Immature natural killer cell (primary cell): ENCODE measurements around the gene SCN1A. TPM values are rescaled to one million over a fixed set of nuclear protein-coding genes. Genes with fewer than 3 reads are reported as not detected.
"Not testable (repeated sequence)": the region's sequence is repeated elsewhere in the genome, so short reads cannot be mapped to it uniquely, and the experiment has no call there.

Experiments used
- DNase-seq, 3 donors: peaks; one replicate each; pipeline ENCODE4 v3.0.0; 2022; ENCODE audit warnings: mixed read lengths in 1 of 3
- H3K27ac Mint-ChIP-seq, 6 donors: one replicate each; pipeline ENCODE4 v1.8.0; 2020; ENCODE audit warnings: mixed read lengths in 6 of 6, mild to moderate bottlenecking in 5 of 6, inconsistent platforms in 4 of 6, moderate library complexity in 3 of 6
- H3K27me3 Mint-ChIP-seq, 3 donors: one replicate each; pipeline ENCODE4 v1.8.0; 2020 to 2021; ENCODE audit warnings: low read depth in 3 of 3, mild to moderate bottlenecking in 3 of 3, mixed read lengths in 3 of 3, moderate library complexity in 3 of 3, inconsistent platforms in 1 of 3
- H3K36me3 Mint-ChIP-seq, 3 donors: one replicate each; pipeline ENCODE4 v1.8.0; 2020; ENCODE audit warnings: mixed read lengths in 3 of 3, inconsistent platforms in 2 of 3, mild to moderate bottlenecking in 2 of 3
- H3K4me1 Mint-ChIP-seq, 2 donors: one replicate each; pipeline ENCODE4 v1.8.0; 2020; ENCODE audit warnings: inconsistent platforms in 2 of 2, mild to moderate bottlenecking in 2 of 2, mixed read lengths in 2 of 2, moderate library complexity in 1 of 2
- H3K4me3 Mint-ChIP-seq, 5 donors: one replicate each; pipeline ENCODE4 v1.8.0; 2020; ENCODE audit warnings: mild to moderate bottlenecking in 5 of 5, mixed read lengths in 5 of 5, inconsistent platforms in 3 of 5, moderate library complexity in 3 of 5
- H3K9me3 Mint-ChIP-seq, 6 donors: one replicate each; pipeline ENCODE4 v1.8.0; 2020; ENCODE audit warnings: mild to moderate bottlenecking in 6 of 6, mixed read lengths in 6 of 6, inconsistent platforms in 4 of 6, moderate library complexity in 3 of 6
- polyA plus RNA-seq, 3 donors: library from polyadenylated mRNA; unstranded; fragments of 300-500 nt; fragmentation: Illumina TruSeq; gene quantifications; one replicate each; pipeline ENCODE4 v1.2.3, GENCODE V29; 2021

Gene SCN1A
- polyA plus RNA-seq, 3 donors from 2014 or later = not detected

DNA sequence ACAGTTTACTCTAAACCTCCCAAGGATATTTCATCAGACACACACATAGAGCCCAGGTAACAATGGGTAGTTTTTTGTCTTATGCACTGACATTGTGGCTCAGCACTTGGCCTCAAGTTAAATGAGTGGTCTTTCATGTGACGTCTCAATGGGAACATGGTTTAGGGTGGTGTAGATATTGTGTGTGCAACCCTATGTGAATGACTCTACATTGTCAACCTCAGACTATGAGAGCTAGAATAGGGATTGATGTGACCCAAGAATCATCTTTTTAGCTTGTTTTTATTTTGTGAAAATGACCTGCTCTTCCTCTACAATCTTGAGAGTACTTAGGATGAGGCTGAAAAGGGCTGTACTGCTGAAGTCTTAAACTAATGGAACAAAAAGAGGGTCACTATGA, 86.2 kb downstream of the SCN1A start:
- peaks cover 0 to 3% (median 0%) of the 10 kb centered on the region in 6 donors for H3K9me3 Mint-ChIP-seq
- peaks cover 0 to 1% (median 0%) of the 10 kb centered on the region in 3 donors for H3K27me3 Mint-ChIP-seq
- no peak for DNase-seq
- no peaks in the 10 kb centered on the region for H3K4me1 Mint-ChIP-seq
- H3K27ac Mint-ChIP-seq = no peak overlapping the region
- H3K4me3 Mint-ChIP-seq = no peak overlapping the region
- H3K36me3 Mint-ChIP-seq = no peaks in the 10 kb centered on the region

DNA sequence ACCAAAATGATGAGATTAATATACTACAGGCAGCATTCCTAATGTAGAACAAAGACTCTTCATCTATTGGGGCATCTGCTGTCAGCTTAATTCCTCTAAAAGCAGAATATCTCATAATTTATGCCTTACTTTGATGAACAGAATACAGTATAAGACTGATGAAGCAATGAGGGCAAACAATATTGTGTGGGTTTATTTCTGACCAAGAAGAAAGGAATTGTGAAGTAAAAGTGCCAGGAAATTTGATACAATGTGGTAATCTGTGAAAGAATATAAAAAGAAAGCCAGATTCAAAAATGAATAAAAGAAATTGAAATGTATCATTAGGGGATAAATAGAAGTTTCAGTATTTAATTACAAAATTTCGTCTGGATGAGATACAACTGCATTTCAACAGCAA, 95.5 kb downstream of the SCN1A start:
- Mint-ChIP-seq H3K27ac (no peak overlapping the region), H3K4me3 (no peak overlapping the region), H3K4me1 (no peaks in the 10 kb centered on the region), H3K9me3 (peaks cover 0 to 3% (median 0%) of the 10 kb centered on the region in 6 donors), H3K27me3 (peaks cover 0 to 1% (median 0%) of the 10 kb centered on the region in 3 donors), H3K36me3 (no peaks in the 10 kb centered on the region)
- DNase-seq = no peak

GRCh38 chr2:166031054-166031453, 96.8 kb downstream of the SCN1A start:
- Mint-ChIP-seq H3K4me3 (no peak overlapping the region), H3K27me3 (peaks cover 0 to 2% (median 1%) of the 10 kb centered on the region in 3 donors), H3K36me3 (no peaks in the 10 kb centered on the region), H3K27ac (no peak overlapping the region), H3K9me3 (peaks cover 0 to 3% (median 0%) of the 10 kb centered on the region in 6 donors), H3K4me1 (no peaks in the 10 kb centered on the region)
- DNase-seq = no peak

GRCh38 chr2:166025313-166025712, 102.5 kb downstream of the SCN1A start:
- Mint-ChIP-seq H3K9me3 (peaks cover 0 to 3% (median 0%) of the 10 kb centered on the region in 6 donors), H3K27ac (no peak overlapping the region), H3K36me3 (no peaks in the 10 kb centered on the region), H3K4me1 (no peaks in the 10 kb centered on the region), H3K27me3 (peaks cover 2 to 3% (median 2%) of the 10 kb centered on the region in 3 donors), H3K4me3 (no peak overlapping the region)
- no peak for DNase-seq

DNA sequence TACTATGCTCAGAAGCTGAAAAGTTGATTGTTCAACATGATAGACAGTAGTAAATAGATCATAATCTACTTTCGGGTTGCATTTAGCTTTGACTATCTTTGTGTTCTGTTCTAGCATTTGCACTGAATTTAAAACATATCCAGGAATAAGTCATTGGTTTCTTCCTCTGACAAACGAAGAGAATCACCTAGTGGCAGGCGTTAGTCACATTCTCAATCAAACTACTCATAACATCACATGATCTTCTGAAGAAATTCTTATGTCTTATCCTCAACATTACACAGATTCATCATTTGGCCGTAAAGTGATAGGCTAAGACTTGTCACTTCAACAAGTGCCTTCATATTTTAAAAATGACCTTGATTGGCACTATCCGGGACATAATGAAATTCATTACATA, 110.6 kb downstream of the SCN1A start:
- Mint-ChIP-seq H3K4me3 (no peak overlapping the region), H3K27ac (no peak overlapping the region), H3K9me3 (peaks cover 0 to 3% (median 0%) of the 10 kb centered on the region in 6 donors), H3K36me3 (no peaks in the 10 kb centered on the region), H3K4me1 (no peaks in the 10 kb centered on the region), H3K27me3 (peaks cover 0 to 1% (median under 1%) of the 10 kb centered on the region in 3 donors)
- DNase-seq = no peak

GRCh38 chr2:166013878-166014277, 113.9 kb downstream of the SCN1A start:
- Mint-ChIP-seq H3K27ac (no peak overlapping the region), H3K4me1 (no peaks in the 10 kb centered on the region), H3K27me3 (peaks cover 0 to 5% (median 0%) of the 10 kb centered on the region in 3 donors), H3K4me3 (no peak overlapping the region), H3K9me3 (no peaks in the 10 kb centered on the region), H3K36me3 (no peaks in the 10 kb centered on the region)
- DNase-seq = no peak

- H3K4me1 Mint-ChIP-seq = no peaks in the 10 kb centered on the region
- H3K36me3 Mint-ChIP-seq = no peaks in the 10 kb centered on the region
- no peak overlapping the region for H3K4me3 Mint-ChIP-seq
- H3K27ac Mint-ChIP-seq = no peak overlapping the region
- peaks cover 0 to 8% (median 0%) of the 10 kb centered on the region in 3 donors for H3K27me3 Mint-ChIP-seq
- no peaks in the 10 kb centered on the region for H3K9me3 Mint-ChIP-seq
- no peak for DNase-seq
Measured at GRCh38 chr2:166011660-166012059, 116.2 kb downstream of the SCN1A start.

- H3K4me3 Mint-ChIP-seq = no peak overlapping the region
- no peaks in the 10 kb centered on the region for H3K4me1 Mint-ChIP-seq
- H3K27me3 Mint-ChIP-seq = peaks cover 0 to 5% (median 1%) of the 10 kb centered on the region in 3 donors
- no peaks in the 10 kb centered on the region for H3K36me3 Mint-ChIP-seq
- no peaks in the 10 kb centered on the region for H3K9me3 Mint-ChIP-seq
- H3K27ac Mint-ChIP-seq = no peak overlapping the region
- no peak for DNase-seq
Measured at GRCh38 chr2:166000401-166000800, 127.4 kb downstream of the SCN1A start.

- H3K27me3 Mint-ChIP-seq = peaks cover 0 to 12% (median 5%) of the 10 kb centered on the region in 3 donors
- no peaks in the 10 kb centered on the region for H3K4me1 Mint-ChIP-seq
- peaks cover 0 to 3% (median 0%) of the 10 kb centered on the region in 6 donors for H3K9me3 Mint-ChIP-seq
- DNase-seq = no peak
- no peak overlapping the region for H3K27ac Mint-ChIP-seq
- no peaks in the 10 kb centered on the region for H3K36me3 Mint-ChIP-seq
- no peak overlapping the region for H3K4me3 Mint-ChIP-seq
Measured at GRCh38 chr2:165990846-165991245, 137.0 kb downstream of the SCN1A start.

GRCh38 chr2:165989851-165990250, 138.0 kb downstream of the SCN1A start:
- Mint-ChIP-seq H3K27ac (no peak overlapping the region), H3K4me3 (no peak overlapping the region), H3K4me1 (no peaks in the 10 kb centered on the region), H3K36me3 (no peaks in the 10 kb centered on the region), H3K27me3 (peaks cover 0 to 13% (median 3%) of the 10 kb centered on the region in 3 donors), H3K9me3 (peaks cover 0 to 3% (median 0%) of the 10 kb centered on the region in 6 donors)
- DNase-seq = no peak

- no peak for DNase-seq
- Mint-ChIP-seq H3K36me3 (no peaks in the 10 kb centered on the region), H3K9me3 (peaks cover 0 to 5% (median 0%) of the 10 kb centered on the region in 6 donors), H3K4me3 (no peak overlapping the region), H3K27me3 (peaks cover 2 to 9% (median 9%) of the 10 kb centered on the region in 3 donors), H3K27ac (no peak overlapping the region), H3K4me1 (no peaks in the 10 kb centered on the region)
Measured at GRCh38 chr2:165985120-165985519, 142.7 kb downstream of the SCN1A start.

DNA sequence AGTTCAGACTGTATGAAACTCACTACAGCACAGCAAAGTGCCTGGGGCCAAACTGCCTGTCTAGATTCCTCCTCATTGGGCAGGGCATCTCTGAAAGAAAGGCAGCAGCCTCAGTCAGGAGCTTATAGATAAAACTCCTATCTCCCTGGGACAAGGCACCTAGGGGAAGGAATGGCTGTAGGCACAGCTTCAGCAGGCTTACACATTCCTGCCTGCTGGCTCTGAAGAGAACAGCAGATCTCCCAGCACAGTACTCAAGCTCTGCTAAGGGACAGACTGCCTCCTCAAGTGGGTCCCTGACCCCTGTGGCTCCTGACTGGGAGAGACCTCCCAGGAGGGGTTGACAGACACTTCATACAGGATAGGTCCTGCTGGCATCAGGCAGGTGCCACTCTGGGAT, 155.7 kb downstream of the SCN1A start:
- not testable (repeated sequence) for H3K4me1 Mint-ChIP-seq, H3K27ac Mint-ChIP-seq, H3K9me3 Mint-ChIP-seq, DNase-seq, H3K4me3 Mint-ChIP-seq, H3K36me3 Mint-ChIP-seq
- H3K27me3 Mint-ChIP-seq = peaks cover 3 to 18% (median 4%) of the 10 kb centered on the region in 3 donors

GRCh38 chr2:165970663-165971062, 157.2 kb downstream of the SCN1A start:
- H3K27me3 Mint-ChIP-seq = peaks cover 2 to 20% (median 2%) of the 10 kb centered on the region in 3 donors
- H3K4me3 Mint-ChIP-seq = no peak overlapping the region
- no peak overlapping the region for H3K27ac Mint-ChIP-seq
- H3K36me3 Mint-ChIP-seq = no peaks in the 10 kb centered on the region
- H3K4me1 Mint-ChIP-seq = no peaks in the 10 kb centered on the region
- no peaks in the 10 kb centered on the region for H3K9me3 Mint-ChIP-seq
- no peak for DNase-seq

- peaks cover 5 to 19% (median 6%) of the 10 kb centered on the region in 3 donors for H3K27me3 Mint-ChIP-seq
- H3K36me3 Mint-ChIP-seq = no peaks in the 10 kb centered on the region
- H3K4me1 Mint-ChIP-seq = no peaks in the 10 kb centered on the region
- no peak for DNase-seq
- H3K9me3 Mint-ChIP-seq = no peaks in the 10 kb centered on the region
- H3K27ac Mint-ChIP-seq = no peak overlapping the region
- no peak overlapping the region for H3K4me3 Mint-ChIP-seq
Measured at GRCh38 chr2:165969227-165969626, 158.6 kb downstream of the SCN1A start.

DNA sequence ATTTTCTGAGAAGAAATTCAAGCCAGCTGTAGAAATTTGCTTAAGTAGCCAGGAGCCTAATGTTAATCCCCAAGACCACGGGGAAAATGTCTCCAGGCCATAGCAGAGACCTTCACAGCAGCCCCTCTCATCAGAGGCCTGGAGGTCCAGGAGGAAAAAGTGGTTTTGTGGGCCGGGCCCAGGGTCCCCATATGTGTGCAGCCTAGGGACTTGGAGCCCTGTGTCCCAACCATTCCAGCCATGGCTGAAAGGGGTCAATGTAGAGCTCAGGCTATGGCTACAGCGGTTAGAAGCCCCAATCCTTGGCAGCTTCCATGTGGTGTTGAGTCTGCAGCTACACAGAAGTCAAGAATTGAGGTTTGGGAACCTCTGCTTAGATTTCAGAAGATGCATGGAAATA, 160.1 kb downstream of the SCN1A start:
- Mint-ChIP-seq H3K9me3 (no peaks in the 10 kb centered on the region), H3K27me3 (peaks cover 5 to 13% (median 6%) of the 10 kb centered on the region in 3 donors), H3K4me1 (no peaks in the 10 kb centered on the region)

More for the DNA sequence above, 160.1 kb downstream of the SCN1A start:
- DNase-seq = no peak
- Mint-ChIP-seq H3K4me3 (no peak overlapping the region), H3K36me3 (no peaks in the 10 kb centered on the region), H3K27ac (no peak overlapping the region)
